Measurements from ENCODE around the gene GARRE1.
"Not testable (repeated sequence)": the region's sequence is repeated elsewhere in the genome, so short reads cannot be mapped to it uniquely, and the experiment has no call there.

The GARRE1 gene

DNA sequence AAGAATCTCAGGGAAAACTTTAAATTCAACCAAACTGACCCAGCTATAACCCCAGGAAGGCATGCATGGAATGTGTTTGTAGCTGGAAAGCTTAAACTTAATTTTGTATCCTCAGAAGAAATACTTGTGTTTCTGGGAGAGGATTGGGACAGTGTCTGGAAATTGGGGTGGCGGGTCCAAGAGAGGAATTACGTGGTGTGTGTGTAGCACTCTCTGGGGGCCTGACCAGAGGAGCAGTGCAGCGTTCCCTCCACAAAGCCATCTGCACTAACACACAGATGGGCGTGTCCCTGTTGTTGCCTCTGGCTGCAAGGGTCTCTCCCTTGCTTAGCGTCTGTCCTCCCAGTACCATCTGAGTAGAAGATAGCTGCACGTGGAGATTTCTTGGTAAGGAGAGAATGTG is 6.4 kb downstream of the GARRE1 start:
- DNase-seq: no peak

DNA sequence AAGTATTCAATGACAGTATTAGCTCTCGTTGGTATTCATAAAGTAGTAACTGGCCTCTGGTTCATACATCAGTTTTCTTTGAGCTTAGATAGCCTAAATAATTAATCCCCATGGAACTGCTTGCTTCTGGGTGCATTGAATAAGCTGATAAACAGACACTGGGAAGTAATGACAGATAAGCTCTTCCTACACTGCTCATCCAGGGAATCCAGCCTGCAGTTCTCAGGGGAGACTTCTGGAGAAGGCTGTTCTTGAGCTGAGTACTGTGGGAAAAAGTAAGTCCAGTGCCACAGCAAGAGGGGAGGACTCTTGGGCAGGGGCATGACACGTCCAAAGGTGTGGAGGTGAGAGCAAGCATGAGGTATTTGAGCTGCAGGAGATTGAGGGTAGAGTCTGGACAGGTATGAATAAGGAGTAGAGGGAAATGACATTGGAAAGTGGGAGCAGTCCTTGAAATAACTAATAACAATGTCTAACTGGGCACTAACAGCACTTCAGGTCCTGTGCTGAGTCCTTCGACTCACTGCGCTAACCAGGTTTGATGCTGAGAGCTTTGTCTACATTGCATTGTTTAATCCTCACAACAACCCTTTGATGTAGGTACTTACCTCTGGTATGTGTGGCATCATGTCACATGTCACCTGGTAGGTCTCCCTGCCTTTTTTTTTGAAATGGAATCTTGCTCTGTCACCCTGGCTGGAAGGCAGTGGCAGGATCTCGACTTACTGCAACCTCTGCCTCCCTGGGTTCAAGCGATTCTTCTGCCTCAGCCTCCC is 7.2 kb downstream of the GARRE1 start:
- DNase-seq: no peak

- no peak for DNase-seq
Measured at GRCh38 chr19:34263745-34264237, 9.4 kb downstream of the GARRE1 start.

GRCh38 chr19:34265221-34265650 is 10.9 kb downstream of the GARRE1 start:
- DNase-seq: no peak

DNA sequence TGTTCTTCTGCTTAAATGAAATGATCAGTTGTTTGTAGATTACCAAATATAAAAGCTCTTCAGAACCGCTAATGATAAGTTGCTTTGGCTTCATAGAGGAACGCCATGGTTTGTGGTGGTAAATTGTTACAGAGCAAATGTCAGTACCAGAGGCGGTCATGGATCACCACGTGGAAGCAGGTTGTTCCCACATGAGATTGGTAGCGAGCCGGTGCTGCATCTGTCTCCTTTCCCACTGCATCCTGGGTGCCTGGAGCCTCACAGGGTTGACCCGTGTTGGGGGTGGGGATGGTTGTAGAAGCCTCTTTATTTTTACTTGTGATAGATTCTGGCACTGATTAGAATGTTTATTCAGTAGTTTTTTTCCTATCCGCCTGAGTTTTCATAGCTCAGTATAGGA is 14.7 kb downstream of the GARRE1 start:
- no peak for DNase-seq

DNA sequence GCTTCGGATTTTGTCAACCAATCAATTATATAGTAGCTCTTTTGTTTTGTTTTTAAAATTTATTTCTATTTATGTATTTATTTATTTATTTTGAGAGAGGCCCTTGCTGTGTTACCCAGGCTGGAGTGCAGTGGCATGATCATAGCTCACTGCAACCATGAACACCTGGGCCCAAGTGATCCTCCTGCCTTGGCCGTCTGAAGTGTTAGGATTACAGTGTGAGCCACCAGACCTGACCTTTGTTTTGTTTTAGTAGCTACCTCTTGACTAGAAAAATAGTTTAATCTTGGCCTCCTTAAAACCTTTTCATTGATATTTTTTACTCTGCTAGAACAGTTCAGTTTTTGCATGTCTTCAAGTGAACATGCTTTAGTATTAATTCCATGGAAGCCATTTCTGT is 15.1 kb downstream of the GARRE1 start:
- DNase-seq: no peak

- DNase-seq: peak; percentile 36 to 69
Measured at GRCh38 chr19:34269968-34270621, 15.7 kb downstream of the GARRE1 start.

- no peak for DNase-seq
Measured at GRCh38 chr19:34273121-34273520, 18.8 kb downstream of the GARRE1 start.

DNA sequence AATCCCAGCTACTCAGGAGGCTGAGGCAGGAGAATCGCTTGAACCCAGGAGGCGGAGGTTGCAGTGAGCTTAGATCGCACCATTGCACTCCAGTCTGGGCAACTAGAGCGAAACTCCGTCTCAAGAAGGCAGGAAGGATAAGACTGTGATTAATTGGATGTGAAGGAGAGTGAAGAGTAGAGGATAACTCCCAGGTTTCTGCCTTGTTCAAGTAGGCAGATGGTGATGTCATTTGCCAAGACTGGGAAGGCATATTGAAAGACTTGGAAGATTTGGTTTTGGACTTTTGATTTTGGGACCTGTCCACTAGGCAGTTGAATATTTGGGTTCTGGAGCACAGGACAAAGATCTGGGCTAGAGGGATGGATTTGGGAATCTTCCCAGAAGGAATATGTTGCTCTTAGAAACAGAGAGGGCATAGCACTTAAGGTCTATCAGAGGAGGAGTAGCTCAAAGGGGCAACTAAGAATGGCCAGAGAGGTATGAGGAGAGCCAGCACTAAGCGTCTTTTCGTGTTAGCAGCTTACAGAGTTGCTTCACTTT is 20.0 kb downstream of the GARRE1 start:
- no peak for DNase-seq

GRCh38 chr19:34274827-34275625 is 20.7 kb downstream of the GARRE1 start:
- DNase-seq: no peak

DNA sequence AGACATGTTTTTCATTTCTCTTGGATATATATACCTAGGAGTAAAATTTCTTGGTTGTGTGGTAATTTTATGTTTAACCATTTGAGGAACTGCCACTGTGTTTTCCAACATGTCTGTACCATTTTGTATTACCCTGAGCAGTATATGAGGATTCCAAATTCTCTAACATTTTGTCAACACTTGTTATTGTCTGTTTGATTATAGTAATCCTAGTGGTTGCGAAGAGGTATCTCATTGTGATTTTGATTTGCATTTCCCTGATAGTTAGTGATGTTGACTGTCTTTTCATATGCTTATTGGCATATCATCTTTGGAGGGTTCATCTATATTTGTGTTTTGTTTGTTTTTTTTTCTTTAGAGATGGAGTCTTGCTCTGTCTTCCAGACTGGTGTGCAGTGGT is 21.4 kb downstream of the GARRE1 start:
- no peak for DNase-seq

- DNase-seq: no peak
Measured at GRCh38 chr19:34276614-34277013, 22.3 kb downstream of the GARRE1 start.

DNA sequence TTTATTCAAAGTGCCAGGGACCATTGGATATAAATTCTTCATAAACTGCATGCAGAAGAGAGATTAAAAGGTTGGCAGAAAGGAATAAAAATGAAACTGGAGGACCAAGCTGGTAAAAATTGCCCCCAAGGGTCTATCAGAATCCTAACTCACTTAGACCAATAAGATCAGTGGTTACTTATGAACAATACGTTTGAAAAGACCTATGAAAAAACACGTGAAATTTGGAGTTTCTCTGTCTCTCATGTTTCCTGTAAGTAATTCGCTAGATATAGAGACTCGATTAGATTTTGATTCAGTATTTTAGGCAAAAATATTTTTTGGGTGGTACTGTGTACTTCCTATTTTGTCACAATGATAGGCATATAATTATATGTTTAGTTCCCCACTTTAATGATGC is 22.9 kb downstream of the GARRE1 start:
- DNase-seq: no peak

- DNase-seq: no peak
Measured at GRCh38 chr19:34278783-34279182, 24.4 kb downstream of the GARRE1 start.

- not testable (repeated sequence) for DNase-seq
Measured at GRCh38 chr19:34281444-34281843, 27.1 kb downstream of the GARRE1 start.

GRCh38 chr19:34282611-34283519 is 28.5 kb downstream of the GARRE1 start:
- no peak for DNase-seq

DNA sequence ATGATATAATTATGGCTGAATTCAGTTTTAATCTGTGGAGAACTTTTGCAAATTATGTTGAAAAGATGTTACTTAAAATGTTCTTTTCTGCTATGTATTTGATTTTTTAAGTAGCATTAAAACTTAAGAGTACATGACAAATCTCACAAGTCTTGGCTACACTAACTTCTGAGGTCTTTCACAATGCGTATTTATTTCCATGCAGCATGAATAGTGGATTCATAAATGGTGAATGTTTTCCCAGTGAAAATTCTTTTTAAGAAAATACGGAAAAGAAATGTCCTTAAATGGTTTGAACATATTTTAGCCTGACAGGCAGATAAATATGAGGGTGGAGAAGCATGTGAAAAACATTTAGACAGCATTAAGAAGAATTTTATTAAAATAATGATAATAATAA is 30.2 kb downstream of the GARRE1 start:
- no peak for DNase-seq

DNA sequence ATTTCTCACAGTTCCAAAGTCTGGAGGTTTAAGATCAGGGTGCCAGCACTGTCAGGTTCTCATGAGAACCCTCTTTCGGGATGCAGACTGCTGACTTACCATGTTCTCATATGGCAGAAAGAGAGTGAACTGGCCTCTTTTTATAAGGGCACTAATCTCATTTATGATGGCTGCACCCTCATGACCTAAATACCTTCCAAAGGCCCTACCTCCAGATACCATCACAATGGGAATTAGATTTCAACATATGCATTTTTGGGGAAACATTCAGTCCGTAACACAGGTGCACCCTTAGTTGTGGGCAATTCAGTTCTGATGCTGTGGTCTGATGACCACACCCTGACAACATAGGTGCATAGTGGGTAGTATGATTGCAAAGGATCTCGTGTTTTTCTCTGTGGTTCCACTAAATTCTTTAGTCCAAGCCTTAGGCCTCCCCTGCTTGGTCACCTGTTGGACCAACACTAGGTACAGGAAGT is 33.3 kb downstream of the GARRE1 start:
- no peak for DNase-seq

DNA sequence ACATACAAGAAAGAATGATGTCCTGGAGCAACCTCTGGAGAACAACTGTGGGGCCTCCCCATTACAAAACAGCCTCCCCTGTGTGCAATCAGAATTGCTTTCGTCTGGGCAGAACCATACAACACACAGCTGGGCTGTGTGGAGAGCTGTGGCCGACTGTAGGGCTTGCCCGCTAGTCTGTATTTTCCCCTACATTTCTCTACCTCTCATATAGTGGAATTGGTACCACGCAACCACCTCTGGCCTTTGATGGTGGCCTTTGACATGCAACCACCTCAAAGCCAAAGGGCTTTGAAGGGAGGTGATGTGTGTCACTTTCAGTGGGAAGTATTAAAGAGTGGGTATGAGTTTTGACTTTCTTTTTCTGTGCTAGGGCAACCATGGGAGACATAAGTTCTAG is 34.0 kb downstream of the GARRE1 start:
- no peak for DNase-seq

DNA sequence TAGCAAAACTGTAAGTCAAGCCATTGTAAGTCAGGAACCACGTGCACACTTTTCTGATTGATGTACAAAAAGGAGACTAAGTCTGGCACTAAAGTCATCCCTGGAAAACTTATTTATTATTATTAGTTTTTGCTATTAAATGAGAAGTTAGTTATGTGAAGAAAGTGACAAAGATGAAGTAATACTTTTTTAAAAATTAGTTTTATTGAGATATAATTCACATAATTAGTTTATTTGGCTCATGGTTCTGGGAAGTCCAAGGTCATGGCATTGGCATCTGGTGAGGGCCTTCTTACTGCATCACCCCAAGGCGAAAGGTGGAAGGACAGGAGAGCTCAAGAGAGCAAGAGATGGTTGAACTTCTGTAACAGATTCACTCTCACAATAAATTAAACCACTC is 36.9 kb downstream of the GARRE1 start:
- DNase-seq: no peak

DNA sequence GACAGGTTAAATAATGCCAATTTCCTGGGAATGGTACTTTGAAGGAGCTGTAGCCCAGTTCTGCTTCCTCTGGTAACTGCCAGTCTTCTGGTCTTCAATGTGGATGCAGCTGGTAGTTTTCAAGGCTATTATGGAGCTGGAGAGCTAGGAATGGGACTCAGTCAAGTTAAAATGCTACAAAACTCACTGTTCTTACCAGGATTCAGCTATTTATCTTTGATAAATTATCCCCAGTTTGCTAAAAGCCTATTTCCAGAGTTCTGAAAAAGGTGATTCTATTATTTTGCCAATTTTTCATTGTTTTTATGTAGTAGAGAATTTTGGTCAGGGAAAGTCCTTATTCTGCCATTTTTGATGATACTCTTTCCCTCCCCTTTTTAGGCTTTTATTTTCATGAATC is 40.7 kb downstream of the GARRE1 start:
- DNase-seq: no peak

- no peak for DNase-seq
Measured at GRCh38 chr19:34298891-34299520, 44.7 kb downstream of the GARRE1 start.
